Measurements from ENCODE around the gene KCMF1.
A peak's percentile ranks its signal among the peaks of the same experiment; 100 is the strongest.

KCMF1 gene

GRCh38 chr2:85078536-85078935, 107.6 kb downstream of the KCMF1 start:
- DNase-seq (ENCODE audit: low read depth): no peak

GRCh38 chr2:85083092-85083491, 112.1 kb downstream of the KCMF1 start:
- no peak for DNase-seq (ENCODE audit: low read depth)

GRCh38 chr2:85085563-85085962, 114.6 kb downstream of the KCMF1 start:
- DNase-seq (ENCODE audit: low read depth): no peak

- no peak for DNase-seq (ENCODE audit: low read depth)
Measured at GRCh38 chr2:85087541-85087940, 116.6 kb downstream of the KCMF1 start.

DNA sequence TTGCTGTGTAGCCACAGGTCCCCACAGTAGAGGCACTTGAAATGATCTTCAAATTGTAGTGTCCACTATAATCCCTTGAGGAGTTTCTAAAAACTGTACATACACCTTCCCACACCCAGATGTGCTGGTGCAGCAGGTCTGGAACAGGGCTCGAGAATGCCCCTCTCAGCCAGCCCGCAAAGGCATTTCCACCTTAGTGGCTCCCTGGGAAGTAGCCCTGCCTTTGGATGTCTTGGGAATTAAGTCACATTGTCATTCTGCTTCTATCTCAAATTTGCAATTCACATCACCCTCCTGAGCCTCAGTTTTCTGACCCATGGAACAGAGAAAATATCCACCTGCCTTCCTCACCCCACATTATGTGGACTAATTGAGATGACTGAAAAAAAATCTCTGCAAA, 118.0 kb downstream of the KCMF1 start:
- no peak for DNase-seq (ENCODE audit: low read depth)

- DNase-seq (ENCODE audit: low read depth): no peak
Measured at GRCh38 chr2:85089585-85089984, 118.6 kb downstream of the KCMF1 start.

GRCh38 chr2:85091838-85092237, 120.9 kb downstream of the KCMF1 start:
- DNase-seq (ENCODE audit: low read depth): no peak

DNA sequence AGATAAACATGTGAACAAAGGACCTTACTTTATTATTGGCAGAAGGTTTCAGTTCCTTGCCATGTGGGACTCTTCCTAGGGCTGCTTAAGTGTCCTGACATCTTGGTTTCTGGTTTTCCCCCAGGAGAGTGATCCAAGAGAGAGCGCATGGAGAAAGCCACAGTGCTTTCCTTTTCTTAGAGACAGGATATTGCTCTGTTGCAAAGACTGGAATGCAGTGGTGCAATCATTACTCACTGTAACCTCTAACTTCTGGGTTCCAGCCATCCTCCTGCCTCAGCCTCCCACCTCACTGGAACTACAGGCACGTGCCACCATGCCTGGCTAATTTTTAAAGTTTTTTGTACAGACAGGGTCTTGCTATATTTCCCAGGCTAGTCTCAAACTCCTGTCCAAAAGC, 124.1 kb downstream of the KCMF1 start:
- peak; percentile 30 for DNase-seq (ENCODE audit: low read depth)

- no peak for DNase-seq (ENCODE audit: low read depth)
Measured at GRCh38 chr2:85096616-85097015, 125.7 kb downstream of the KCMF1 start.

- DNase-seq (ENCODE audit: low read depth): no peak
Measured at GRCh38 chr2:85104228-85104627, 133.3 kb downstream of the KCMF1 start.

DNA sequence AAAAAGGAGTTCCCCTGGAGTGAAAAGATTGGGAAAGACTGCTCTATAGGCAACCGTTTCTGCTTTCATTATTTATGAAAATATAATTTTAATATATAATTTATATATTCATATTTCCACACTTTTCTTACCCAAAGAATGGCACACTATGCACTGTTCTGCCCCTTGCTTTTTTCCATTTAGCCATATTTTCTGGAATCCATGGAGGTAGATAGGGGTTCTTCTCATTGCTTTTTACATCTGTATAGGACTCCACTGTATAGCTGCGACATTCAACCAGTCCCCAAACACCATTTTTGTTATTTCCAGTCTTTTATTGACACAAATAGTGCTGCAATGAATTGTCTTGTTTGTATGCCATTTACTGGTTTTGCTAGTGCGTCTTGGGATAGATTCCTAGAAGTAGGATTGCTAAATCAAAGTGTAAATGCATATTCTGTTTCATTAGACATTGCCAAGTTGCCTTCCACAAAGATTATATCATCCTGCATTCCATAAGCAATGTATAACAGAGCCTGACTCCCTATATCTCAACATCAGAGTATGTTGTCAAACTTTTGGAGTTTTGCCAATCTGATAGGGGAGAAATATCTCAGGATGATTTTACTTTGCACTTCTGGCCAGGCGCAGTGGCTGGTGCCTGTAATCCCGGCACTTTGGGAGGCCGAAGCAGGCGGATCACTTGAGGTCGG, 135.7 kb downstream of the KCMF1 start:
- peak; percentile 62 for DNase-seq (ENCODE audit: low read depth)
